OCI-LY1 (cell line): ENCODE measurements around the gene TTLL11.

Source experiments
- CTCF ChIP-seq: fragments of 200-600 bp; sonication (generic), shearing (Covaris generic); IDR thresholded peaks from 2 replicates; pipeline ENCODE4 v1.5.1; 2017; ENCODE audit warnings: mild to moderate bottlenecking, antibody characterized with exemption, low read length, moderate library complexity, mixed read lengths
- EZH2 ChIP-seq: fragments of 200-600 bp; sonication (generic), shearing (Covaris generic); IDR thresholded peaks from 2 replicates; pipeline ENCODE4 v1.8.0; 2017; ENCODE audit warnings: borderline replicate concordance, mixed run types, mild to moderate bottlenecking, antibody characterized with exemption, low read length, moderate library complexity, mixed read lengths

- no peak for TF ChIP-seq CTCF
- no peak for TF ChIP-seq EZH2
Measured at GRCh38 chr9:122124528-122124927, 31.4 kb upstream of the TTLL11 start.
